Gastroesophageal sphincter (tissue), 4 donors: Measurements from ENCODE around the gene ZNF558. TPM values are rescaled to one million over a fixed set of nuclear protein-coding genes. Genes with fewer than 3 reads are reported as not detected.

Source experiments
- ATAC-seq: fragments of 150-250 bp; one replicate; pipeline ENCODE4 v1.9.1; 2016; ENCODE audit warnings: mild to moderate bottlenecking, moderate library complexity
- H3K27ac ChIP-seq, 4 donors: fragments of 200-600 bp; sonication (generic) in 3 of 4; 1 replicate in 3 of 4; 2 replicates in 1 of 4; pipeline ENCODE4 v1.5.1; 2016 to 2019
- H3K27me3 ChIP-seq: fragments of 200-600 bp; sonication (generic); one replicate; pipeline ENCODE4 v1.5.1; 2019
- H3K36me3 ChIP-seq, 2 donors: fragments of 200-600 bp; sonication (generic); one replicate each; pipeline ENCODE4 v1.5.1; 2019; ENCODE audit warnings: control low read depth in 1 of 2
- H3K4me1 ChIP-seq, 3 donors: fragments of 200-600 bp; sonication (generic); 1 replicate in 2 of 3; 2 replicates in 1 of 3; pipeline ENCODE4 v1.5.1; 2016 to 2019; ENCODE audit warnings: control low read depth in 2 of 3
- H3K4me3 ChIP-seq, 2 donors: fragments of 200-600 bp; sonication (generic); one replicate each; pipeline ENCODE4 v1.5.1; 2019; ENCODE audit warnings: mild to moderate bottlenecking in 1 of 2, moderate library complexity in 1 of 2
- H3K9me3 ChIP-seq, 3 donors: fragments of 200-600 bp; sonication (generic); one replicate each; pipeline ENCODE4 v1.5.1; 2017 to 2019; ENCODE audit warnings: control low read depth in 2 of 3
- EP300 ChIP-seq: sonication (generic); formaldehyde crosslinking; IDR thresholded peaks from one replicate; pipeline ENCODE4 v1.6.1; 2017; ENCODE audit warnings: antibody characterized with exemption, mild to moderate bottlenecking
- POLR2A ChIP-seq, 2 donors: fragments of 450-650 bp; IDR thresholded peaks; one replicate each; pipeline ENCODE4 v1.6.1; 2017; ENCODE audit warnings: antibody characterized with exemption in 2 of 2, mild to moderate bottlenecking in 2 of 2, moderate library complexity in 1 of 2
- POLR2AphosphoS5 ChIP-seq: sonication (generic); formaldehyde crosslinking; IDR thresholded peaks from one replicate; pipeline ENCODE4 v1.6.1; 2017; ENCODE audit warnings: antibody characterized with exemption
- WGBS, 2 donors: methylation state at CpG; one replicate each; pipeline ENCODE4 v1.1.5; 2018; ENCODE audit warnings: low coverage in 1 of 2; 5-methylcytosine and 5-hydroxymethylcytosine counted together
- total RNA-seq, 4 donors: library from RNA; depleted of rRNA; stranded (reverse); fragments of >200 nt; gene quantifications; one replicate each; pipeline ENCODE4 v1.1.0, GENCODE V29; 2016
- TF ChIP-seq, protein P1 (sequence below), 4 experiments: fragments of 200-600 bp in 2 of 4; fragments of 450-650 bp in 2 of 4; sonication (generic) in 1 of 4; IDR thresholded peaks; one replicate each; pipeline ENCODE4 v1.5.1; 2017 to 2019; ENCODE audit warnings: antibody characterized with exemption in 4 of 4, mild to moderate bottlenecking in 2 of 4, moderate library complexity in 2 of 4

Gene ZNF558
- total RNA-seq, 4 donors from 2014 or later = 31.0 to 70.5 (median 50.0) TPM

DNA sequence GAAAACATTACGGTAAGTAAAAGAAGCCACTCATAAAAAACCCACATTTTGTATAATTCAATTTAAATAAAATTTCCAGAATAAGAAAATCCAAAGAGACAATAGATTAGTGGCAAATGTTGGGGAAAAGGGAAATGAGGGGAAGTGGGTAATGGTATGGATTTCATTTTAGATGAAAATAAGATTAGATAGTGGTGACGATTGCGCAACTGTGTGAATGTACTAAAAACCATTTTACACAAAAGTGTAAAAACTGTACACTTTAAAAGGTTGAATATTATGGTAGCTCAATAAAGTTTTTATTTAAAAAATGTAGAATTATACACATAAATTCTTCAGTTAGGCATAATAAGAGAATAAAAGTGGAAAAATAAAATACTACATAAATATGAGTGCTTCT lies 3.8 kb upstream of the ZNF558 start:
- Histone ChIP-seq H3K4me3 (no peak overlapping the region), H3K9me3 (no peaks in the 10 kb centered on the region), H3K27ac (no peak overlapping the region), H3K36me3 (no peaks in the 10 kb centered on the region), H3K27me3 (no peaks in the 10 kb centered on the region), H3K4me1 (peaks cover 0 to 11% (median 7%) of the 10 kb centered on the region in 3 donors)
- TF ChIP-seq POLR2AphosphoS5 (no peak), EP300 (no peak), POLR2A (IDR thresholded peaks at IDR 0.05) (no peak)
- TF ChIP-seq, protein P1, sequence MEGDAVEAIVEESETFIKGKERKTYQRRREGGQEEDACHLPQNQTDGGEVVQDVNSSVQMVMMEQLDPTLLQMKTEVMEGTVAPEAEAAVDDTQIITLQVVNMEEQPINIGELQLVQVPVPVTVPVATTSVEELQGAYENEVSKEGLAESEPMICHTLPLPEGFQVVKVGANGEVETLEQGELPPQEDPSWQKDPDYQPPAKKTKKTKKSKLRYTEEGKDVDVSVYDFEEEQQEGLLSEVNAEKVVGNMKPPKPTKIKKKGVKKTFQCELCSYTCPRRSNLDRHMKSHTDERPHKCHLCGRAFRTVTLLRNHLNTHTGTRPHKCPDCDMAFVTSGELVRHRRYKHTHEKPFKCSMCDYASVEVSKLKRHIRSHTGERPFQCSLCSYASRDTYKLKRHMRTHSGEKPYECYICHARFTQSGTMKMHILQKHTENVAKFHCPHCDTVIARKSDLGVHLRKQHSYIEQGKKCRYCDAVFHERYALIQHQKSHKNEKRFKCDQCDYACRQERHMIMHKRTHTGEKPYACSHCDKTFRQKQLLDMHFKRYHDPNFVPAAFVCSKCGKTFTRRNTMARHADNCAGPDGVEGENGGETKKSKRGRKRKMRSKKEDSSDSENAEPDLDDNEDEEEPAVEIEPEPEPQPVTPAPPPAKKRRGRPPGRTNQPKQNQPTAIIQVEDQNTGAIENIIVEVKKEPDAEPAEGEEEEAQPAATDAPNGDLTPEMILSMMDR (IDR thresholded peaks at IDR 0.05) = no peak
- WGBS, 2 donors = 90 to 92% methylated on average over 3 of the region's 3 CpGs
- no peak for ATAC-seq

DNA sequence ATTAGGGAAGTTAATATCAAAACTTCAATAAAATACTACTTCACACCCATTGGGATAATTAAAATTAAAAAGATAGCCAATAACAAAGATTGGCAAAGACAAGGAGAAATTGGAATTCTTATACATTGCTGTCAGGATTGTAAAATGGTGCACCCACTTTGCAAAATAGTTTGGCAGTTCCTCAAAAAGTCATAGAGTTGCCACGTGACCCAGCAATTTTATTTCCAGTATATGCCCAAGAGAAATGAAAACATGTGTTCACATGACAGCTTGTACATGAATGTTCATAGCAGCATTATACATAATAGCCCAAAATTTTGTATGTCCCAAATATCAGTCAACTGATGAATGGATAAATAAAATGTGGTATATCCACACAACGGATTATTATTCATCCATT lies 3.3 kb upstream of the ZNF558 start:
- H3K27me3 ChIP-seq = no peaks in the 10 kb centered on the region
- ATAC-seq = no peak
- 58 to 73% methylated on average over 2 of the region's 2 CpGs for WGBS, 2 donors
- no peak overlapping the region for H3K27ac ChIP-seq
- peaks cover 0 to 3% of the 10 kb centered on the region in 2 donors for H3K36me3 ChIP-seq
- TF ChIP-seq POLR2AphosphoS5 (no peak), EP300 (no peak), POLR2A (IDR thresholded peaks at IDR 0.05) (no peak)
- TF ChIP-seq, protein P1 (IDR thresholded peaks at IDR 0.05) = no peak
- H3K4me1 ChIP-seq = peaks cover 0 to 16% (median 8%) of the 10 kb centered on the region in 3 donors
- H3K4me3 ChIP-seq = no peak overlapping the region
- no peaks in the 10 kb centered on the region for H3K9me3 ChIP-seq

DNA sequence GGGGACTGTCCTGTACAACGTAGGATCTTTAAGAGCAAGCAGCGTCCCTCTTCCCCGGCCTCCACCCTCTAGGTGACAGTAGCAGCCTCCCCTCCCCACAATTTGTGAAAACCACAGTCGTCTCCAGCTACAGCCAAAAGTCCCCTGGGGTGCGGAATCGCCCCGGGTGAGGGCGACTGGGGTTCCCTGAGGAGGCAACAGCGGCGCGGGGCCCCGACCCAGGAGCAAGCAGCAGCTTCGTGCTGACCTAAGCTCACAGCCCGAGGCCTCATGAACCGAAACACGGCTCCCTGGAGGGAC lies 322 bp downstream of the ZNF558 start:
- WGBS, 2 donors = 0% methylated on average over 3 of the region's 16 CpGs; no CpG with 5 or more reads in 1 of the 2 donors
- ATAC-seq = peak; percentile 1

DNA sequence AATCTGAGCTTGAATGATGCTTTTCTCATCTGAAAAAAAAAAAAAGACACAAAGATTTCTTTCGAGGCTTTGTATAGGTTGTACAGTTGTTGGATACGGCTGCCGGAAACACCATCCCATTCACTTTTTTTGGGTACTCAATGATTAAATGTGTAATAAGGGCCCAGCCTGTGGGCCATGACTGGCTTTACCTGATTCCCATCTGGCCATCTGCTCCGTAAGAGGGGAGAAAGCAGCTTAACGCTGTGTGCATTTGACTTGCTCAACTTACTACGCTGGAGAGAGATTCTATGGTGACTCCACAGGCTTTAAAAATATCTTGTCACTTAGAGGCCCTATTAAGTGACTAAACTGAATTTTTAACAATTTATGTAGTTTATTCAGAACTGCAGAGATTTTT lies 731 bp downstream of the ZNF558 start:
- H3K4me1 ChIP-seq = peaks cover 0 to 29% (median 8%) of the 10 kb centered on the region in 3 donors
- no peaks in the 10 kb centered on the region for H3K27me3 ChIP-seq
- 18 to 32% methylated on average over 5 to 6 of the region's 6 CpGs for WGBS, 2 donors
- TF ChIP-seq, protein P1 (IDR thresholded peaks at IDR 0.05) = no peak
- TF ChIP-seq POLR2A (IDR thresholded peaks at IDR 0.05) (no peak), POLR2AphosphoS5 (no peak), EP300 (no peak)
- H3K36me3 ChIP-seq = peaks cover 0 to 42% of the 10 kb centered on the region in 2 donors
- peak overlapping the region; percentile 63 to 97 for H3K4me3 ChIP-seq
- H3K27ac ChIP-seq = peak overlapping the region; percentile 77 to 98 (median 96)
- ATAC-seq = no peak
- H3K9me3 ChIP-seq = no peaks in the 10 kb centered on the region

More for the DNA sequence above, 322 bp downstream of the ZNF558 start:
- TF ChIP-seq, protein P1 (IDR thresholded peaks at IDR 0.05) = no peak
- TF ChIP-seq EP300 (no peak), POLR2A (IDR thresholded peaks at IDR 0.05) (no peak), POLR2AphosphoS5 (no peak)
- H3K4me3 ChIP-seq = peak overlapping the region; percentile 63 to 97
- peaks cover 0 to 29% (median 8%) of the 10 kb centered on the region in 3 donors for H3K4me1 ChIP-seq
- H3K9me3 ChIP-seq = no peaks in the 10 kb centered on the region
- H3K36me3 ChIP-seq = peaks cover 0 to 38% of the 10 kb centered on the region in 2 donors
- peak overlapping the region; percentile 77 to 98 (median 96) for H3K27ac ChIP-seq
- H3K27me3 ChIP-seq = no peaks in the 10 kb centered on the region

DNA sequence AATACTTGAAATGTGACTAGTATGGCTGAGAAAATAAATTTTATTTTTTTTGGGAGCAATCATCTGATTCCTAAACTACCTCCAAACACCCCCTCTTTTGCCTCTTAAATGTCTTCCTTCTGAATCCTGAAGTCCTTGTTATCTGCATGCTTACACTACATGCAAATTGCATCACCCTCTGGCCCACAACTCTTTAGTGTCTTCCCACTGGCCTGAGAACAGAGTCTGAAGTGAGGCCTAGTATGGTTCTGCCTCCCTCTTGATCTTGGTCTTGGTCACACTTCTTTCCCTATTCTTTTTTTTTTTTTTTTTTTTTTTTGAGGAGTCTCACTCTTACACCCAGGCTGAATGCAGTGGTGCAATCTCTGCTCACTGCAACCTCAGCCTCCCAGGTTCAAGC lies 4.8 kb downstream of the ZNF558 start:
- H3K27me3 ChIP-seq = no peaks in the 10 kb centered on the region
- H3K4me1 ChIP-seq = peaks cover 0 to 39% (median 8%) of the 10 kb centered on the region in 3 donors
- peaks cover 0 to 80% of the 10 kb centered on the region in 2 donors for H3K36me3 ChIP-seq
- no peak overlapping the region for H3K4me3 ChIP-seq
- ATAC-seq = no peak
- no peak for TF ChIP-seq EP300
- no peak for TF ChIP-seq POLR2AphosphoS5
- TF ChIP-seq POLR2A (IDR thresholded peaks at IDR 0.05) = no peak
- TF ChIP-seq, protein P1 (IDR thresholded peaks at IDR 0.05) = no peak
- H3K9me3 ChIP-seq = peaks cover 0 to 5% (median 0%) of the 10 kb centered on the region in 3 donors
- H3K27ac ChIP-seq = no peak overlapping the region
